Right renal pelvis (tissue), 4 donors: ENCODE results near the gene PAM. TPM values are rescaled to one million over a fixed set of nuclear protein-coding genes. Genes with fewer than 3 reads are reported as not detected.

Experiments
- DNase-seq, 4 donors: peaks; one replicate each; pipeline ENCODE4 v3.0.0-alpha.2; 2013; ENCODE audit warnings: low read depth in 4 of 4, low spot score in 3 of 4, missing footprints in 1 of 4
- polyA plus RNA-seq, 4 donors: library from polyadenylated mRNA; unstranded; fragments of 120-200 nt; gene quantifications; one replicate each; pipeline ENCODE4 v1.2.1, GENCODE V29; 2013; ENCODE audit not compliant: insufficient read length in 4 of 4

Gene PAM
- polyA plus RNA-seq, 4 donors = 221 to 266 (median 244) TPM

- no peak for DNase-seq
Observed at GRCh38 chr5:102802708-102803458, 47.8 kb downstream of the PAM start.

- no peak for DNase-seq
Observed at GRCh38 chr5:102807878-102808502, 52.9 kb downstream of the PAM start.

GRCh38 chr5:102809033-102809432 is 53.9 kb downstream of the PAM start:
- DNase-seq = no peak

- no peak for DNase-seq
Observed at GRCh38 chr5:102811972-102812371, 56.9 kb downstream of the PAM start.

GRCh38 chr5:102813740-102814139 is 58.6 kb downstream of the PAM start:
- DNase-seq = no peak

- DNase-seq = no peak
Observed at GRCh38 chr5:102815084-102815483, 60.0 kb downstream of the PAM start.

GRCh38 chr5:102815540-102816332 is 60.6 kb downstream of the PAM start:
- DNase-seq = no peak

- DNase-seq = no peak
Observed at GRCh38 chr5:102818345-102818744, 63.2 kb downstream of the PAM start.

- no peak for DNase-seq
Observed at GRCh38 chr5:102818934-102819333, 63.8 kb downstream of the PAM start.

GRCh38 chr5:102819634-102820033 is 64.5 kb downstream of the PAM start:
- DNase-seq = no peak

- DNase-seq = no peak
Observed at GRCh38 chr5:102823441-102823874, 68.4 kb downstream of the PAM start.

- DNase-seq = no peak
Observed at GRCh38 chr5:102826629-102827028, 71.5 kb downstream of the PAM start.

GRCh38 chr5:102830241-102830640 is 75.1 kb downstream of the PAM start:
- DNase-seq = no peak

- DNase-seq = no peak
Observed at GRCh38 chr5:102832445-102832844, 77.3 kb downstream of the PAM start.

GRCh38 chr5:102833146-102833545 is 78.0 kb downstream of the PAM start:
- no peak for DNase-seq

- no peak for DNase-seq
Observed at GRCh38 chr5:102834438-102834964, 79.4 kb downstream of the PAM start.

GRCh38 chr5:102835717-102836116 is 80.6 kb downstream of the PAM start:
- no peak for DNase-seq

- no peak for DNase-seq
Observed at GRCh38 chr5:102841021-102841420, 85.9 kb downstream of the PAM start.

GRCh38 chr5:102843997-102844396 is 88.9 kb downstream of the PAM start:
- DNase-seq = no peak

- DNase-seq = no peak
Observed at GRCh38 chr5:102845041-102845440, 89.9 kb downstream of the PAM start.

GRCh38 chr5:102850503-102850902 is 95.4 kb downstream of the PAM start:
- no peak for DNase-seq
